CD8-positive, alpha-beta memory T cell (primary cell): Measurements from ENCODE around the gene SLC38A11. TPM values are rescaled to one million over a fixed set of nuclear protein-coding genes. Genes with fewer than 3 reads are reported as not detected.
"Not testable (repeated sequence)": the region's sequence is repeated elsewhere in the genome, so short reads cannot be mapped to it uniquely, and the experiment has no call there.

Experiments
- CTCF ChIA-PET: fragments of 350-600 bp; sonication (Branson Sonifier 250); formaldehyde crosslinking; loops from one replicate; lab custom pipeline; 2021; ENCODE audit warnings: antibody characterized with exemption; lab: Charles Lee
- POLR2A ChIA-PET: fragments of 350-600 bp; sonication (Branson Sonifier 250); formaldehyde crosslinking; loops from one replicate; lab custom pipeline; 2021; ENCODE audit warnings: antibody characterized with exemption; lab: Charles Lee
- DNase-seq, 5 donors: peaks; one replicate each; pipeline versions ENCODE4 v3.0.0 to v3.0.0-alpha.2; 2020 to 2022; ENCODE audit warnings: mixed read lengths in 1 of 5
- H3K27ac ChIP-seq: one replicate; pipeline ENCODE4 v1.7.0; 2013; ENCODE audit warnings: low read depth, mild to moderate bottlenecking, low read length, moderate library complexity
- H3K27me3 ChIP-seq: 2 replicates; pipeline ENCODE4 v1.7.0; 2013; ENCODE audit warnings: low read length, mild to moderate bottlenecking; ENCODE audit not compliant: insufficient read depth, poor library complexity, severe bottlenecking
- H3K36me3 ChIP-seq: 2 replicates; pipeline ENCODE4 v1.7.0; 2013; ENCODE audit warnings: mild to moderate bottlenecking, low read length, moderate library complexity; ENCODE audit not compliant: insufficient read depth
- H3K4me1 ChIP-seq: 2 replicates; pipeline ENCODE4 v1.7.0; 2013; ENCODE audit warnings: mild to moderate bottlenecking, low read length, moderate library complexity; ENCODE audit not compliant: insufficient read depth
- H3K4me3 ChIP-seq: 2 replicates; pipeline ENCODE4 v1.7.0; 2013; ENCODE audit warnings: mild to moderate bottlenecking, low read length
- H3K9me3 ChIP-seq: 2 replicates; pipeline ENCODE4 v1.7.0; 2013; ENCODE audit warnings: mild to moderate bottlenecking, low read length
- H3K27ac Mint-ChIP-seq, 8 donors: one replicate each; pipeline ENCODE4 v1.8.0; 2020 to 2021; ENCODE audit warnings: mixed read lengths in 8 of 8, mild to moderate bottlenecking in 6 of 8, inconsistent platforms in 3 of 8, moderate library complexity in 3 of 8
- H3K27me3 Mint-ChIP-seq, 2 donors: one replicate each; pipeline ENCODE4 v1.8.0; 2020 to 2021; ENCODE audit warnings: mixed read lengths in 2 of 2, mild to moderate bottlenecking in 1 of 2, moderate library complexity in 1 of 2
- H3K36me3 Mint-ChIP-seq, 3 donors: one replicate each; pipeline ENCODE4 v1.8.0; 2020 to 2021; ENCODE audit warnings: mixed read lengths in 3 of 3, inconsistent platforms in 1 of 3, mild to moderate bottlenecking in 1 of 3
- H3K4me1 Mint-ChIP-seq, 3 donors: one replicate each; pipeline ENCODE4 v1.8.0; 2020 to 2021; ENCODE audit warnings: mixed read lengths in 3 of 3, inconsistent platforms in 1 of 3, mild to moderate bottlenecking in 1 of 3
- H3K4me3 Mint-ChIP-seq, 7 donors: one replicate each; pipeline ENCODE4 v1.8.0; 2020 to 2021; ENCODE audit warnings: mixed read lengths in 7 of 7, mild to moderate bottlenecking in 6 of 7, moderate library complexity in 4 of 7, inconsistent platforms in 2 of 7
- H3K9me3 Mint-ChIP-seq, 5 donors: one replicate each; pipeline ENCODE4 v1.8.0; 2020 to 2022; ENCODE audit warnings: mixed read lengths in 5 of 5, mild to moderate bottlenecking in 3 of 5, moderate library complexity in 2 of 5, inconsistent platforms in 1 of 5
- polyA plus RNA-seq: library from polyadenylated mRNA; unstranded; fragments of 300-500 nt; fragmentation: Illumina TruSeq; gene quantifications from one replicate; pipeline ENCODE4 v1.2.3, GENCODE V29; 2021
- total RNA-seq, 2 experiments: library from RNA; stranded (reverse); gene quantifications; one replicate each; pipeline ENCODE4 v1.2.3, GENCODE V29; 2021

Gene SLC38A11
- total and polyA plus RNA-seq, 3 experiments from 2014 or later = not detected

- H3K4me3 Mint-ChIP-seq, H3K4me1 ChIP-seq, H3K9me3 ChIP-seq, H3K27ac ChIP-seq, H3K9me3 Mint-ChIP-seq, DNase-seq, H3K36me3 Mint-ChIP-seq, H3K4me1 Mint-ChIP-seq, POLR2A ChIA-PET, H3K36me3 ChIP-seq, H3K27me3 ChIP-seq, H3K4me3 ChIP-seq, CTCF ChIA-PET, H3K27ac Mint-ChIP-seq, H3K27me3 Mint-ChIP-seq: not testable (repeated sequence)
Observed at GRCh38 chr2:164866381-164866780, 88.9 kb downstream of the SLC38A11 start.

DNA sequence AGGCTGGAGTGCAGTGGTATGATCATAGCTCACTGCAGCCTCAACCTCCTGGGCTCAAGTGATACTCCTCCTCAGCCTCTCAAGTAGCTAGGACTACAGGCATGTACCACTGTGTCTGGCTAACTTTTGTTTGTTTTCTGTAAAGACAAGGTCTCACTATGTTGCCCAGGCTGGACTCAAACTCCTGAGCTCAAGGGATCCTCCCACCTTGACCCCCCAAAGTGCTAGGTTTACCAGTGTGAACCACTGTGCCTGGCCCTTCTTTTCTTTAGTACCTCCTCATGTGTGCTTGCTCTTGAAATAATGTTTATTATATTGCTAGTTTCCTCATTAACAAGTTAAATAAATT is 94.7 kb downstream of the SLC38A11 start:
- no peak overlapping the region for H3K4me3 ChIP-seq
- no peak overlapping the region for H3K27ac ChIP-seq
- H3K36me3 ChIP-seq = no peaks in the 10 kb centered on the region
- H3K9me3 ChIP-seq = no peaks in the 10 kb centered on the region
- Mint-ChIP-seq H3K27me3 (no peaks in the 10 kb centered on the region), H3K9me3 (peaks cover 0 to 19% (median 0%) of the 10 kb centered on the region in 5 donors), H3K36me3 (no peaks in the 10 kb centered on the region), H3K4me3 (no peak overlapping the region), H3K27ac (no peak overlapping the region), H3K4me1 (no peaks in the 10 kb centered on the region)
- H3K4me1 ChIP-seq = no peaks in the 10 kb centered on the region
- H3K27me3 ChIP-seq = no peaks in the 10 kb centered on the region
- DNase-seq = no peak
- CTCF ChIA-PET = no interaction called here
- POLR2A ChIA-PET = no interaction called here

- H3K27me3 ChIP-seq, H3K36me3 ChIP-seq, H3K27ac ChIP-seq, H3K27me3 Mint-ChIP-seq, H3K4me1 Mint-ChIP-seq, H3K9me3 ChIP-seq, CTCF ChIA-PET, H3K4me3 Mint-ChIP-seq, DNase-seq, H3K27ac Mint-ChIP-seq, H3K4me1 ChIP-seq, H3K36me3 Mint-ChIP-seq, POLR2A ChIA-PET, H3K4me3 ChIP-seq: not testable (repeated sequence)
- peaks cover 0 to 19% (median 0%) of the 10 kb centered on the region in 5 donors for H3K9me3 Mint-ChIP-seq
Observed at GRCh38 chr2:164859906-164860693, 95.2 kb downstream of the SLC38A11 start.

DNA sequence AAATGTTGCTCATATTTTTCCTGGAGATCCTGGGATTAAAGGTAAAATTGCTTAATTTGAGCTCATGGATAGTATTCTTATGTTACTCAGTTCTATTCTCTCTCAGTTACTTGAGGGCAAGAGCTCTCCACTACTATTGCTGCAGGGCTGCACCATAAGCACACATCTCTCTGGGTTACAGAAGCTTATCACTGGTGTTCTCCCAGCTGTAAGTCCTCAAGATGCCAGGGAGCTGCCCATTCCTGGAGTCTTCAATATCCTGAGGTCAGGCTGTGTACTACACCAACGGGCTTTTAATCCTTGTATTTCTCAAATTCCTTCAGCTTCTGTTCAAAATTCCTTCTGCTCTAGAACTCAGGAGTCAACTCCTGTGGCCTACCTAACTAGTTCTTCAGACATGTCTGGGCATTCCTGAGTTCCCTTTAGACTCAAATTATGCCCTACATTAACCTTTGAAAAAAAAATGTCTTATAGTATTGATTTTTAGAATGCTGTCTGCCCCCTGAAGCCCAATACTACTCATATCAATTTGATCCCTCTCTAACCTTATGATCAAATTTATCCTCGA is 96.0 kb downstream of the SLC38A11 start:
- CTCF ChIA-PET = no interaction called here
- no peaks in the 10 kb centered on the region for H3K27me3 Mint-ChIP-seq

GRCh38 chr2:164852086-164852485 is 103.2 kb downstream of the SLC38A11 start:
- Histone ChIP-seq H3K27ac (no peak overlapping the region), H3K4me3 (no peak overlapping the region), H3K36me3 (no peaks in the 10 kb centered on the region), H3K27me3 (no peaks in the 10 kb centered on the region), H3K9me3 (no peaks in the 10 kb centered on the region), H3K4me1 (no peaks in the 10 kb centered on the region)
- H3K27ac Mint-ChIP-seq = no peak overlapping the region
- DNase-seq = no peak
- CTCF ChIA-PET = no interaction called here
- POLR2A ChIA-PET = no interaction called here
- H3K27me3 Mint-ChIP-seq = peaks cover 0 to 2% of the 10 kb centered on the region in 2 donors
- no peaks in the 10 kb centered on the region for H3K4me1 Mint-ChIP-seq
- peaks cover 0 to 8% (median 0%) of the 10 kb centered on the region in 5 donors for H3K9me3 Mint-ChIP-seq
- H3K4me3 Mint-ChIP-seq = no peak overlapping the region
- no peaks in the 10 kb centered on the region for H3K36me3 Mint-ChIP-seq

More for the DNA sequence above, 96.0 kb downstream of the SLC38A11 start:
- Histone ChIP-seq H3K27ac (no peak overlapping the region), H3K36me3 (no peaks in the 10 kb centered on the region), H3K9me3 (no peaks in the 10 kb centered on the region), H3K4me1 (no peaks in the 10 kb centered on the region), H3K27me3 (no peaks in the 10 kb centered on the region), H3K4me3 (no peak overlapping the region)
- DNase-seq = no peak
- Mint-ChIP-seq H3K9me3 (peaks cover 0 to 15% (median 0%) of the 10 kb centered on the region in 5 donors), H3K27ac (no peak overlapping the region), H3K36me3 (no peaks in the 10 kb centered on the region), H3K4me3 (no peak overlapping the region), H3K4me1 (no peaks in the 10 kb centered on the region)
- POLR2A ChIA-PET = no interaction called here

DNA sequence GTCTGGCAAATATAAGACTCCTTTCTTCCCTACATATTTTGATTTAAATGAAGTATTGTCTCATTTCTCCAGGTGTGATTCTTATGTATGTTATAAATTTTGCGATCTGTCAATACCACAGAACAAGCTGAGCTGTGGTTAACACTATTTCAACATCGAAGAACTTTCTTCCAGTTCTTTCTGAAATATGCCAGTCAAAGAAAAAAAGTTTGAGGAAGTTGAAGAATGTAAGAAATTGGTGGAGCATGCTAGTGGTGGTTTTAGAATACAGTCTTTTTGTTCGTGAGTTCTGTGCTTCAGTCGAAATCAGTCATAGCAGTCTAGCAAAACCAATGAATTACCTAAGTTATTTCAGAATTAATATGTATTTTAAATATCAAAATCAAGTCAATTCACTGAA is 105.1 kb downstream of the SLC38A11 start:
- peaks cover 0 to 8% (median 0%) of the 10 kb centered on the region in 5 donors for H3K9me3 Mint-ChIP-seq
- ChIA-PET POLR2A (no interaction called here), CTCF (no interaction called here)
- no peak overlapping the region for H3K4me3 Mint-ChIP-seq
- Histone ChIP-seq H3K9me3 (no peaks in the 10 kb centered on the region), H3K4me3 (no peak overlapping the region), H3K4me1 (no peaks in the 10 kb centered on the region), H3K27me3 (no peaks in the 10 kb centered on the region), H3K36me3 (no peaks in the 10 kb centered on the region), H3K27ac (no peak overlapping the region)
- no peaks in the 10 kb centered on the region for H3K4me1 Mint-ChIP-seq
- no peaks in the 10 kb centered on the region for H3K36me3 Mint-ChIP-seq
- H3K27ac Mint-ChIP-seq = no peak overlapping the region
- H3K27me3 Mint-ChIP-seq = peaks cover 0 to 2% of the 10 kb centered on the region in 2 donors
- no peak for DNase-seq

DNA sequence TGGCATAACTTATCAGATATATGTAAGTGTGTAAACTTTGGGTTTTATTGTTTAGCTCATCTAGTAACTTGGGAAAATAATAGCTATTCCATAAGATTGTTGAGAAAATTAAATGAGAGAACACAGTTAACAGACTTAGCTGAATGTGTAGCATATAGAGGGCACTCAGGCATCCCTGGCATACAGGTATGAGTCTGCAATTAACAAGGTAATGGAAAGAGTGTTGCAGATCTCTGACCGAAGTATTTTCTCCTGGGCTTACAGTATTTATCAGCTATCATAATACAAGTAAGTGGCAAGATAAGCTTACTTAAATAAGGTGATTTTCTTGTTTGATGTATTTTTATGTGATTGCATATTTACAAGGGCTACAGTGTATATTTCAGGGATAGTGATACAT is 105.8 kb downstream of the SLC38A11 start:
- H3K4me1 ChIP-seq = no peaks in the 10 kb centered on the region
- ChIA-PET POLR2A (no interaction called here), CTCF (no interaction called here)
- H3K27ac ChIP-seq = no peak overlapping the region
- no peaks in the 10 kb centered on the region for H3K36me3 Mint-ChIP-seq
- no peaks in the 10 kb centered on the region for H3K4me1 Mint-ChIP-seq
- no peak overlapping the region for H3K4me3 ChIP-seq
- peaks cover 0 to 8% (median 0%) of the 10 kb centered on the region in 5 donors for H3K9me3 Mint-ChIP-seq
- H3K36me3 ChIP-seq = no peaks in the 10 kb centered on the region
- peaks cover under 1 to 2% of the 10 kb centered on the region in 2 donors for H3K27me3 Mint-ChIP-seq
- no peak overlapping the region for H3K4me3 Mint-ChIP-seq
- no peak overlapping the region for H3K27ac Mint-ChIP-seq
- no peak for DNase-seq
- no peaks in the 10 kb centered on the region for H3K27me3 ChIP-seq
- H3K9me3 ChIP-seq = no peaks in the 10 kb centered on the region

DNA sequence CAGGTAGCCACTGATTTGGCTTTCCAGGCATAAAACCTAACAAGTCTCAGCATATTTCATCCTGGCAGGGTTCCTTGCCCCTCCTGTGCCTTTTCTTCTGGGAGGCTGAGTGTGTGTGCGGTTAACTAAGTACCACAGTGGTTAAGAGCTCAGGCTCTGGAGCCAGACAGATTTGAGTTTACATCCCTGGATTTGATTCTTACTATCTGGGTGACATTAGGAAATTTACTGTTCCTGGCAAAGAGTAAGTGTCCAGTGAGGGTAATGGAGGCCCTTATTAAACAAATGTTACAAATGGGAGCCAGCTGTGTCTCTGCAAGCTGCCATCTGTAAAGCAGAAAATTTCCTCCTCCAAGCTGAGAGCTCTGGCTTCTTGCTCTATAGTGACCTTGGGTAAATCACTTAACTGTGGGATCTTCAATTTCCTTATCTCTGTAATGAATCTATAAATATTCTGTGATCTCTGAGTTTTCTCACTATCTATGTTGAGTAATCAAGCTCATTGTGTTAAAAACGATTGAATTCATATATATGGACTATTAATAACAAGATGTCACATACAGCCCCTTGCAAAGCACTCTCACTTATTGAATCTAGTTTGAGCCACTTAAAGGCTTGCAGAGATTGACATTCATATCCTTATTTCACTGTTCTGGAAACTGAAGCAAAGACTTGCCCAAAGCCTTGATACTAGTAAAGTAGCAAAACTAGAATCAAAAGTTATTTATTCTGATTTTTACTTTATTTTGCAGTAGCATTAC is 107.2 kb downstream of the SLC38A11 start:
- H3K27me3 Mint-ChIP-seq = peaks cover 5 to 10% of the 10 kb centered on the region in 2 donors
- no peak overlapping the region for H3K27ac Mint-ChIP-seq
- no peak for DNase-seq
- POLR2A ChIA-PET = no interaction called here
- H3K4me3 Mint-ChIP-seq = no peak overlapping the region
- H3K4me1 ChIP-seq = no peaks in the 10 kb centered on the region
- no peak overlapping the region for H3K4me3 ChIP-seq
- H3K9me3 Mint-ChIP-seq = peaks cover 0 to 10% (median 2%) of the 10 kb centered on the region in 5 donors
- CTCF ChIA-PET = interaction anchor here (1.2 kb wide), 1 partner anchor 9 kb away, joined by 5 read pairs; no protein-coding TSS in a partner anchor
- H3K27ac ChIP-seq = no peak overlapping the region
- H3K4me1 Mint-ChIP-seq = no peaks in the 10 kb centered on the region
- no peaks in the 10 kb centered on the region for H3K9me3 ChIP-seq
- no peaks in the 10 kb centered on the region for H3K27me3 ChIP-seq
- no peaks in the 10 kb centered on the region for H3K36me3 ChIP-seq
- no peaks in the 10 kb centered on the region for H3K36me3 Mint-ChIP-seq
